ENCODE measurements around the gene MMGT1. TPM values are rescaled to one million over a fixed set of nuclear protein-coding genes. Genes with fewer than 3 reads are reported as not detected.

MMGT1 gene
- total RNA-seq = 10 to 100 TPM; 17.8 to 30.8 (median 23.3) TPM

- peak; percentile 77 to 91 (median 88) for ATAC-seq (replicated peaks in 6 of 8)
- peaks cover 10 to 13% of the 10 kb centered on the region in 2 donors for H3K4me1 ChIP-seq (replicated peaks in 1 of 2)
- 0 to 46% methylated on average over 1 to 6 of the region's 65 CpGs; no CpG with 5 or more reads in 8 of the 10 experiments for WGBS, 10 experiments
- peak within 1 kb of the TSS; percentile 75 to 99 (median 86) for H3K4me3 ChIP-seq
- peak within 1 kb of the TSS; percentile 95 to 99 for H3K27ac ChIP-seq
- in situ Hi-C loops (cut with MboI; ENCODE audit: low pct_unique_long_range_greater_than_20kb in 2 of 9, low sequenced_read_pairs in 9 of 9, unreplicated experiment in 9 of 9) = no loop called here
Measured at GRCh38 chrX:135973548-135974278, at the start of gene MMGT1. MMGT1 (minus strand) TSS chrX:135973988; CDS start chrX:135973675, 313 bp downstream.

GRCh38 chrX:136021903-136022302 lies 48.1 kb upstream of the MMGT1 start:
- in situ Hi-C loops (cut with MboI; ENCODE audit: low pct_unique_long_range_greater_than_20kb in 2 of 9, low sequenced_read_pairs in 9 of 9, unreplicated experiment in 9 of 9) = no loop called here

GRCh38 chrX:136021160-136021559 lies 47.4 kb upstream of the MMGT1 start:
- 44 to 50% methylated on average over 1 of the region's 1 CpG; no CpG with 5 or more reads in 8 of the 10 experiments for WGBS, 10 experiments

More at GRCh38 chrX:136021903-136022302, 48.1 kb upstream of the MMGT1 start:
- no peak for ATAC-seq (replicated peaks in 6 of 8)
- no peaks in the 10 kb centered on the region for H3K4me1 ChIP-seq (replicated peaks in 1 of 2)
- H3K4me3 ChIP-seq = no peak overlapping the region
- H3K27ac ChIP-seq = no peak overlapping the region
- WGBS, 10 experiments = 38 to 80% (median 50%) methylated on average over 1 of the region's 1 CpG; no CpG with 5 or more reads in 7 of the 10 experiments

GRCh38 chrX:136019226-136019625 lies 45.4 kb upstream of the MMGT1 start:
- Histone ChIP-seq H3K4me3 (no peak overlapping the region), H3K4me1 (replicated peaks in 1 of 2) (no peaks in the 10 kb centered on the region), H3K27ac (no peak overlapping the region)
- WGBS, 10 experiments = 48 to 100% (median 83%) methylated on average over 1 to 3 of the region's 5 CpGs; no CpG with 5 or more reads in 5 of the 10 experiments
- ATAC-seq (replicated peaks in 6 of 8) = no peak
- in situ Hi-C loops (cut with MboI; ENCODE audit: low pct_unique_long_range_greater_than_20kb in 2 of 9, low sequenced_read_pairs in 9 of 9, unreplicated experiment in 9 of 9) = no loop called here

More at GRCh38 chrX:136021160-136021559, 47.4 kb upstream of the MMGT1 start:
- in situ Hi-C loops (cut with MboI; ENCODE audit: low pct_unique_long_range_greater_than_20kb in 2 of 9, low sequenced_read_pairs in 9 of 9, unreplicated experiment in 9 of 9) = no loop called here
- Histone ChIP-seq H3K4me1 (replicated peaks in 1 of 2) (no peaks in the 10 kb centered on the region), H3K27ac (no peak overlapping the region), H3K4me3 (no peak overlapping the region)
- ATAC-seq (replicated peaks in 6 of 8) = no peak

- Histone ChIP-seq H3K4me1 (replicated peaks in 1 of 2) (no peaks in the 10 kb centered on the region), H3K4me3 (no peak overlapping the region), H3K27ac (no peak overlapping the region)
- ATAC-seq (replicated peaks in 6 of 8) = no peak
- in situ Hi-C loops (cut with MboI; ENCODE audit: low pct_unique_long_range_greater_than_20kb in 2 of 9, low sequenced_read_pairs in 9 of 9, unreplicated experiment in 9 of 9) = no loop called here
- 38 to 88% (median 46%) methylated on average over 2 of the region's 2 CpGs; no CpG with 5 or more reads in 7 of the 10 experiments for WGBS, 10 experiments
Measured at GRCh38 chrX:136016881-136017280, 43.1 kb upstream of the MMGT1 start.

GRCh38 chrX:136015016-136015415 lies 41.2 kb upstream of the MMGT1 start:
- ATAC-seq (replicated peaks in 6 of 8) = no peak
- no peak overlapping the region for H3K4me3 ChIP-seq
- no peaks in the 10 kb centered on the region for H3K4me1 ChIP-seq (replicated peaks in 1 of 2)
- H3K27ac ChIP-seq = no peak overlapping the region
- in situ Hi-C loops (cut with MboI; ENCODE audit: low pct_unique_long_range_greater_than_20kb in 2 of 9, low sequenced_read_pairs in 9 of 9, unreplicated experiment in 9 of 9) = no loop called here
- WGBS, 10 experiments = 0 to 100% (median 89%) methylated on average over 1 to 4 of the region's 4 CpGs; no CpG with 5 or more reads in 6 of the 10 experiments

GRCh38 chrX:135988245-135988644 lies 14.5 kb upstream of the MMGT1 start:
- no peak overlapping the region for H3K27ac ChIP-seq
- in situ Hi-C loops (cut with MboI; ENCODE audit: low pct_unique_long_range_greater_than_20kb in 2 of 9, low sequenced_read_pairs in 9 of 9, unreplicated experiment in 9 of 9) = no loop called here
- no peak for ATAC-seq (replicated peaks in 6 of 8)
- H3K4me3 ChIP-seq = no peak overlapping the region
- H3K4me1 ChIP-seq (replicated peaks in 1 of 2) = peaks cover 0 to 6% of the 10 kb centered on the region in 2 donors
- 63 to 100% (median 79%) methylated on average over 1 to 4 of the region's 4 CpGs; no CpG with 5 or more reads in 2 of the 10 experiments for WGBS, 10 experiments

GRCh38 chrX:135985973-135986310 lies 12.2 kb upstream of the MMGT1 start:
- peaks cover 0 to 6% of the 10 kb centered on the region in 2 donors for H3K4me1 ChIP-seq (replicated peaks in 1 of 2)
- H3K4me3 ChIP-seq = peak overlapping the region; percentile 48 to 94 (median 72)
- peak overlapping the region; percentile 83 to 86 for H3K27ac ChIP-seq
- peak in 4 of 8 experiments; percentile 1 to 7 (median 4) for ATAC-seq (replicated peaks in 6 of 8)
- in situ Hi-C loops (cut with MboI; ENCODE audit: low pct_unique_long_range_greater_than_20kb in 2 of 9, low sequenced_read_pairs in 9 of 9, unreplicated experiment in 9 of 9) = no loop called here
- WGBS, 10 experiments = 0% methylated on average over 3 of the region's 15 CpGs; no CpG with 5 or more reads in 9 of the 10 experiments

- in situ Hi-C loops (cut with MboI; ENCODE audit: low pct_unique_long_range_greater_than_20kb in 2 of 9, low sequenced_read_pairs in 9 of 9, unreplicated experiment in 9 of 9) = no loop called here
- H3K27ac ChIP-seq = peak within 1 kb of the TSS; percentile 83 to 86
- H3K4me1 ChIP-seq (replicated peaks in 1 of 2) = peaks cover 0 to 6% of the 10 kb centered on the region in 2 donors
- peak; percentile 87 to 92 (median 89) for ATAC-seq (replicated peaks in 6 of 8)
- WGBS, 10 experiments = 0 to 48% (median 7%) methylated on average over 1 to 3 of the region's 68 CpGs; no CpG with 5 or more reads in 5 of the 10 experiments
- H3K4me3 ChIP-seq = peak within 1 kb of the TSS; percentile 48 to 94 (median 72)
Measured at GRCh38 chrX:135985157-135985972, 11.6 kb upstream of the MMGT1 start, which contains the start of gene SLC9A6. SLC9A6 (plus strand) TSS chrX:135985435; CDS start chrX:135985659, 224 bp downstream.

- H3K4me3 ChIP-seq = peak overlapping the region; percentile 48 to 94 (median 72)
- ATAC-seq (replicated peaks in 6 of 8) = peak in 4 of 8 experiments; percentile 15 to 49 (median 19)
- WGBS, 10 experiments = 0 to 14% (median 5%) methylated on average over 2 to 6 of the region's 7 CpGs; no CpG with 5 or more reads in 5 of the 10 experiments
Measured at GRCh38 chrX:135984791-135985156, 11.0 kb upstream of the MMGT1 start.

GRCh38 chrX:135984256-135984655 lies 10.5 kb upstream of the MMGT1 start:
- WGBS, 10 experiments = 17 to 58% methylated on average over 2 of the region's 2 CpGs; no CpG with 5 or more reads in 8 of the 10 experiments

More at GRCh38 chrX:135984791-135985156, 11.0 kb upstream of the MMGT1 start:
- in situ Hi-C loops (cut with MboI; ENCODE audit: low pct_unique_long_range_greater_than_20kb in 2 of 9, low sequenced_read_pairs in 9 of 9, unreplicated experiment in 9 of 9) = no loop called here
- Histone ChIP-seq H3K4me1 (replicated peaks in 1 of 2) (peaks cover 0 to 6% of the 10 kb centered on the region in 2 donors), H3K27ac (peak overlapping the region; percentile 83 to 86)

GRCh38 chrX:135982860-135983259 lies 9.1 kb upstream of the MMGT1 start:
- Histone ChIP-seq H3K4me3 (no peak overlapping the region), H3K27ac (no peak overlapping the region), H3K4me1 (replicated peaks in 1 of 2) (peaks cover 0 to 6% of the 10 kb centered on the region in 2 donors)
- WGBS, 10 experiments = 14% methylated on average over 1 of the region's 1 CpG; no CpG with 5 or more reads in 9 of the 10 experiments
- ATAC-seq (replicated peaks in 6 of 8) = peak in 2 of 8 experiments; percentile 60 to 63
- in situ Hi-C loops (cut with MboI; ENCODE audit: low pct_unique_long_range_greater_than_20kb in 2 of 9, low sequenced_read_pairs in 9 of 9, unreplicated experiment in 9 of 9) = no loop called here

More at GRCh38 chrX:135984256-135984655, 10.5 kb upstream of the MMGT1 start:
- in situ Hi-C loops (cut with MboI; ENCODE audit: low pct_unique_long_range_greater_than_20kb in 2 of 9, low sequenced_read_pairs in 9 of 9, unreplicated experiment in 9 of 9) = no loop called here
- no peak for ATAC-seq (replicated peaks in 6 of 8)
- H3K4me3 ChIP-seq = peak overlapping the region; percentile 48 to 94 (median 72)
- H3K4me1 ChIP-seq (replicated peaks in 1 of 2) = peaks cover 0 to 6% of the 10 kb centered on the region in 2 donors
- H3K27ac ChIP-seq = peak overlapping the region; percentile 83 to 86

GRCh38 chrX:135981668-135982067 lies 7.9 kb upstream of the MMGT1 start:
- Histone ChIP-seq H3K4me1 (replicated peaks in 1 of 2) (peaks cover 0 to 6% of the 10 kb centered on the region in 2 donors), H3K4me3 (no peak overlapping the region), H3K27ac (no peak overlapping the region)
- ATAC-seq (replicated peaks in 6 of 8) = no peak
- in situ Hi-C loops (cut with MboI; ENCODE audit: low pct_unique_long_range_greater_than_20kb in 2 of 9, low sequenced_read_pairs in 9 of 9, unreplicated experiment in 9 of 9) = no loop called here

Data from motor neuron (in vitro differentiated cells).